Measurements from ENCODE around the gene RPS6KA3.
A peak's percentile ranks its signal among the peaks of the same experiment; 100 is the strongest.

RPS6KA3 gene

DNA sequence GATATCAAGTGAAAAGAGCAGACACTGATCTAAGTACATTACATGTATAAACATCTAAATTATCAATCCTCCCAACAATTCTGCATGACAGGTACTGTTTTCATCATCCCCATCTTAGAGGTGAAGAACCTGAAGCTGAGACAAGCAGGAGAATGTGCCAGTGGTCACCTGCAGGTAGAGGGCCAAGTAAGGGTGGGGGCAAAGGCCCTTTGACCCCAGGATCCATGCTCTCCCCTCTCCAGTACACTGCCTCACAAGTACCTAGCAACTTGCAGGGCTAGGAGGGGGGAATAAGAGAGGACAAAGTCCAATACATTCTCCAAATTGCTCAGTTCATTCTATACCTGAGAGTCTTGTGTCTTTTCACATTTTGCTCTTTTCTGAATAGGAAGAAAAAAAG is 141.7 kb downstream of the RPS6KA3 start:
- DNase-seq (ENCODE audit: low spot score), result no peak
- TF ChIP-seq, protein P1, sequence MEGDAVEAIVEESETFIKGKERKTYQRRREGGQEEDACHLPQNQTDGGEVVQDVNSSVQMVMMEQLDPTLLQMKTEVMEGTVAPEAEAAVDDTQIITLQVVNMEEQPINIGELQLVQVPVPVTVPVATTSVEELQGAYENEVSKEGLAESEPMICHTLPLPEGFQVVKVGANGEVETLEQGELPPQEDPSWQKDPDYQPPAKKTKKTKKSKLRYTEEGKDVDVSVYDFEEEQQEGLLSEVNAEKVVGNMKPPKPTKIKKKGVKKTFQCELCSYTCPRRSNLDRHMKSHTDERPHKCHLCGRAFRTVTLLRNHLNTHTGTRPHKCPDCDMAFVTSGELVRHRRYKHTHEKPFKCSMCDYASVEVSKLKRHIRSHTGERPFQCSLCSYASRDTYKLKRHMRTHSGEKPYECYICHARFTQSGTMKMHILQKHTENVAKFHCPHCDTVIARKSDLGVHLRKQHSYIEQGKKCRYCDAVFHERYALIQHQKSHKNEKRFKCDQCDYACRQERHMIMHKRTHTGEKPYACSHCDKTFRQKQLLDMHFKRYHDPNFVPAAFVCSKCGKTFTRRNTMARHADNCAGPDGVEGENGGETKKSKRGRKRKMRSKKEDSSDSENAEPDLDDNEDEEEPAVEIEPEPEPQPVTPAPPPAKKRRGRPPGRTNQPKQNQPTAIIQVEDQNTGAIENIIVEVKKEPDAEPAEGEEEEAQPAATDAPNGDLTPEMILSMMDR (IDR thresholded peaks at IDR 0.05; ENCODE audit: extremely low read depth, missing control alignments), result no peak

DNA sequence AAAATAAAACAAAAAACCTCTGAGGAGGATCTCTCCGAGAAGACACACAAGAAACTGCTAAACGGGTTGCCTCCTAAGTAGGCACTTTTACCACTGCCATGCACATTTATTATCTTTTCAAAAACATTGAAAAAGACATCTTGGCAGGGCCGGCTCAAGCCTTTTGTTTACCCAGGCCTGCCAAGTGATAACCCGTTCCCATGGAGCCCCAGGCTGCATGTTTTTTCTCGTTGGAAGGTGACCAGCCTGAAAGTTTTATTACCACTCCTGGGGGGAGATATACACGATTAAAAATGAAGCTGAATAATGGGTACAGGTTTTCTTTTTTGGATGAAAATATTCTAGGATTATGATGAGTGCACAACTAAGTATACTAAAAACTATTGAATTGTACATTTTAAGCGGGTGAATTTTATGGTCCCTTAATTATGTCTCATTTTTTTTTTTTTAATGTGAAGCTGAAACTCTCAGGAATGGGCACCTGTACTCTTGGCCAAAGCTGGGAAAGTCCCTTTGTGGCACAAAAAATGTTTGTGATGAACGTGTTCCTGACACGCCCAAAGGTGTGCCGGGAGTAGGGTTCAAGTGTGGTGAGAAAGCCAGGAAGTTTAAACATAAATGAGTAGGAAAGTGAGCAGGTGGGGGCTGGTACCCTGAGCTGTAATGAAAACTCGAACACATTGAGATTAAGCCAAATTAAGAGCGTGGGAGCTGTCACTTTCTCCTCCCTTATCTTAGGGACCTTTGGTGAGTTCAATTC is 148.5 kb downstream of the RPS6KA3 start:
- TF ChIP-seq, protein P1 (IDR thresholded peaks at IDR 0.05; ENCODE audit: extremely low read depth, missing control alignments), result no peak
- DNase-seq (ENCODE audit: low spot score), result no peak

GRCh38 chrX:20116577-20117240 is 150.0 kb downstream of the RPS6KA3 start, which contains the start of gene MAP7D2:
Gene MAP7D2, minus strand, starts transcription at chrX:20116907. Its CDS starts 28 bp downstream, at chrX:20116879.
- peak; percentile 16 for DNase-seq (ENCODE audit: low spot score)
- TF ChIP-seq, protein P1 (IDR thresholded peaks at IDR 0.05; ENCODE audit: extremely low read depth, missing control alignments), result no peak

- no peak for DNase-seq (ENCODE audit: low spot score)
- TF ChIP-seq, protein P1 (IDR thresholded peaks at IDR 0.05; ENCODE audit: extremely low read depth, missing control alignments), result no peak
These were observed 150.6 kb downstream of the RPS6KA3 start for GRCh38 chrX:20116087-20116576.

- TF ChIP-seq, protein P1 (IDR thresholded peaks at IDR 0.05; ENCODE audit: extremely low read depth, missing control alignments), result no peak
- DNase-seq (ENCODE audit: low spot score), result no peak
These were observed 154.5 kb downstream of the RPS6KA3 start for GRCh38 chrX:20112022-20112774.

GRCh38 chrX:20111271-20111670 is 155.4 kb downstream of the RPS6KA3 start:
- TF ChIP-seq, protein P1 (IDR thresholded peaks at IDR 0.05; ENCODE audit: extremely low read depth, missing control alignments), result no peak
- DNase-seq (ENCODE audit: low spot score), result no peak
